SIG-M5 treated with dmso at 0.1 percent for 504 hours (cell line): Measurements from ENCODE around the gene CITED2.
A peak's percentile ranks its signal among the peaks of the same experiment; 100 is the strongest.

Experiments used
- DNase-seq: peaks from one replicate; lab custom pipeline; 2025; ENCODE audit not compliant: unreplicated experiment; lab: John Stamatoyannopoulos, UW

CITED2 gene

GRCh38 chr6:139386404-139386803 lies 12.0 kb upstream of the CITED2 start:
- no peak for DNase-seq

- no peak for DNase-seq
Measured at GRCh38 chr6:139381216-139381865, 6.9 kb upstream of the CITED2 start.

DNA sequence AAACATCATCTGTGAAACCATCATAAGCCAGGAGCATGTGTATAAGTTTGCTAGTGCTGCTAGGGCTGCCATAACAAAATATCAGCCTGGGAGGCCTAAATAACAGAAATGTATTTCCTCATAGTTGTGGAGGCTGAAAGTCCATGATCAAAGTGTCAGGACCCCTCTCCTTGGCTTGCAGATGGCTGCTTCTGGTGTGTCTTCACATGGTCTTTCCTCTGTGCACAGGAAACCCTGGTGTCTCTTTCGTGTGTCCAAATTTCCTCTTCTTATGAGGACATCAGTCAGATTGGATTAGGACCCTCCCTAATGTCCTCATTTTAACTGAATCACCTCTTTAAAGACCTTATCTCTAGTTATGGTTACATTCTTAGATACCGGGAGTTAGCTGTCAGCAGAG lies 6.2 kb upstream of the CITED2 start:
- DNase-seq: no peak

DNA sequence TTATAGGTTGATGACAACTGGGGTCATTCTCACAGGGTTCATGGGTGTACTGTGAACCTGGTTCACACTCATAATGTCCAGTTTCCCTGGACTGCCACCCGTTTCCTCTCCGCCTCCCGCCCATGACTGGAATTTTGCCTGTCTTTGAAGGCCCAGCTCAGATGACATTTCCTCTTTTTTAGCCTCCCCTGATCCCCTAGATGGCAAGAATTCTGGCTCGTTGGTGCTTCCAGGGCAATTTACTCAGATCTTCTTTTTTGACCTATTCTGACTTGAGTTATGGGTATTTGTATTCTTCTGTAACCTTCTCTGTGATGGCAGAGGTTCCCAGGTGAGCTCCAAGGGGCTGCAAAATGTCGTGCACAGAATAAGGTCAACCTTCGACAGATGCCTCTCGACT lies 5.7 kb upstream of the CITED2 start:
- DNase-seq: no peak

- peak; percentile 55 for DNase-seq
Measured at GRCh38 chr6:139378882-139379341, 4.5 kb upstream of the CITED2 start.

DNA sequence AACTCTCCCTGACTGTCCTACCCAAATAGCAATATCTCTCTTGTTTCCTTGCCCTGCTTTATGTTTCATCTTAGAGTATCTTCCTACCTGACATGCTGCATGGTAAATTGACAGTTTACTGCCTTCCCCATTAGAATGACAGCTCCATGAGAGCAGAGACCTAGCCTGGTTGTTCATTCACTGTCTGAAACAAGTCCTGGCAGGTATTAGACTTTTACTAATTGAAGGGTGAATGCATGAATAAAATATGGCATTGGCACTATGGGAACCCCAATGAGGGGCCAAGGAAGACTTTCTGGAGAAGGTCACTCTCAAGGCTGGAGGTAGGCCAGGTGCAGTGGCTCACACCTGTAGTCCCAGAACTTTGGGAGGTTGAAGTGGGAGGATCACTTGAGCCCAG lies 3.8 kb upstream of the CITED2 start:
- no peak for DNase-seq

GRCh38 chr6:139376604-139377218 lies 2.3 kb upstream of the CITED2 start:
- DNase-seq: peak; percentile 40

- DNase-seq: peak; percentile 68
Measured at GRCh38 chr6:139376017-139376330, 1.5 kb upstream of the CITED2 start.

GRCh38 chr6:139375226-139376016 lies 973 bp upstream of the CITED2 start:
- peak; percentile 97 for DNase-seq

GRCh38 chr6:139373928-139374356 lies 506 bp downstream of the CITED2 start:
- peak; percentile 75 for DNase-seq

DNA sequence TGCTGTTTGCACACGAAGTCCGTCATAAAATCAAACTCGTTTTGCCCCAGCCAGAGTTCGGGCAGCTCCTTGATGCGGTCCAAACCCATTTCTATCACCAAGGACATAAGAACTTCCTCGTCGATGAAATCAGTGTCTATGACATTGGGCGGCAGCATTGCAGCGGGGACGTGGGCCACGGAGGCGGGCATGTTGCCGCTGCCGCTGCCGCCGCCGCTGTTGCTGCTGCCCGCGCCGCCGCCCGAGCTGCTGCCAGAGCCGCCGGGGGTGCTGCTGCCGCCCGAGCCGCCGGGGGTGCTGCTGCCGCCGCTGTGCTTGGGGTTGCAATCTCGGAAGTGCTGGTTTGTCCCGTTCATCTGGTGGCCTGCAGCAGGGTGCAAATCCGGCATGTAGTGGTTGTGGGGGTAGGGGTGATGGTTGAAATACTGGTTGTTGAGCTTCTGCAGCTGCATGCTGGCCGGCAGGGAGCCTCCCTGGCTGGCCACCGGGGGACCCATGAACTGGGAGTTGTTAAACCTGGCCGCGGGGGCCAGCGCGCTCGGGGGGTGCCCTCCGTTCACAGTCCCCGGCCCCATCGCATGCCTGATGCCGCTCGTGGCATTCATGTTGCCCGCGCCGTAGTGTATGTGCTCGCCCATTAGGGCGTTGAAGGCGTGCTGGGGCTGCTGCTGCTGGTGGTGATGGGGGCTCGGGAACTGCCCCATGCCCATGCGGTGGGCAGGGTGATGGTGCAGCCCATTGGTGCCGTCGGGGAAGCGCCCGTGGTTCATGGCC lies 1.1 kb downstream of the CITED2 start:
- DNase-seq: peak; percentile 62

DNA sequence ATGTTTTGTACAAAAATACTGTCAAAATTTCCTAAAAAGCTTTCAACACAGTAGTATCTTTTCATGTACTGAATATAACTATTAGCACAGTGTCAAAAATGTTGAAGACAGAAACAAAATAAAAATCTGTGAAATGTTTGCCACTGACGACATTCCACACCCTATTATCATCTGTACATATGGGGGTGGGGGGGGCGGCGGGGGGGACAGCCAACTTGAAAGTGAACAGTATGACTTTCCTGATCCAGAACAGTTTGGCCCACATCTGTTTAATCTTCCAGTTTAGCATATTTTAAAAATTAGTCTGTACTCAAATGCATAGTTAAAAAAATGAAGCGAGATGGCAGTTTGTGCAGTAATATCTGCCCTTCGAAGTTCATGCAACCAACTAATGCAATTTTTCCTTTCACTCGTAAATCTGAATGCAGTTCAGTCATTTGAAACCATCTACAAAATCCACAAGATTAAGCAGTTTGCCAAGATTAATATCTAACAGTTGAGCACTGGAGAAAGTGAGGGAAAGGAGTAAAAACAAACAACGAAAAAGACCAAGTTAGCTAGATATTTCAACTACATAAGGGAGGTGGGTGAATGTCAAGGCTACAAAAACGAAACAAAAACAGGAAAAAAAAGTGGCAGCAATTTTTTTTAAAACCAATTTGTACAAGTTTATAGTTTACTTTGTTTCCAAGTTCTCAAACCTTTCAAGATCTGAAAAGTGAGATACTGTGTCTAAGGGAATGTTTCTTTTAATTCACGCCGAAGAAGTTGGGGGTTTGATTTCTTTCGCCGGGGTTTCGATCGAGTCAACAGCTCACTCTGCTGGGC lies 1.9 kb downstream of the CITED2 start:
- DNase-seq: no peak

DNA sequence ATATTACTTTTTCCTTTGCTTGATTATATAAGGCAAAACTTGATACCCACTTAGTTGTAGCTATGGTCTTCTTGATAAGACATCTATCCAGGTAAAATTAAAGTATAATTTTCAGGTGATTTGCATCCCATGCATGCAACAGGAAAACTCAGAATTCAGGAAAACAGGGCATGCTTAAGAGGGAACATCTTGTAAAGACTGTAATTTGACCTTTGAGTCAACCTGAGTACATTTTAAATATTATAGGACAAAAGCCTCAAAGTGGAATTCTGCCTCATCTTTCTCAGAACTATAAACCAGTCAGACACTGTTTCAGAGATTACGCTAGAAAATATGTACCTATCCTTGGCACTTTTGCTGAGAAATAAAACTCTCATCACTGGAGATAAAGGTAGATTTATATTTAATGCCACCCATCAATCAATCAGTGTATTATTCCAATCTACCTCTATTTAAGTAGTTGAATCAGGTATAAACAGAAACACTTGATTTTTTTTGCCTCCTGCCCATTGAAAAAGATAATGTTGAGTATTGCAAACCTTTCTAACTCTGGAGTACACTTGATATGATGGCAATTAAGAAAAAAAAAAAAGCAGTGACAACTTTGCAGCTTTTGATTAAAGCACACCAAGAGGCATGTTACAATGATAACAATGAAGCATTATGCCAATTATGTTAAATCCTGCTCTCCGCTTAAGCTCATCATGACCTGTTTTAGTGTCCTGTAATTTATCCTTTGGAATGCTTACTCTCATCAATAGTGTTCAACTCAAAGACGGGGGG lies 2.8 kb downstream of the CITED2 start:
- no peak for DNase-seq

DNA sequence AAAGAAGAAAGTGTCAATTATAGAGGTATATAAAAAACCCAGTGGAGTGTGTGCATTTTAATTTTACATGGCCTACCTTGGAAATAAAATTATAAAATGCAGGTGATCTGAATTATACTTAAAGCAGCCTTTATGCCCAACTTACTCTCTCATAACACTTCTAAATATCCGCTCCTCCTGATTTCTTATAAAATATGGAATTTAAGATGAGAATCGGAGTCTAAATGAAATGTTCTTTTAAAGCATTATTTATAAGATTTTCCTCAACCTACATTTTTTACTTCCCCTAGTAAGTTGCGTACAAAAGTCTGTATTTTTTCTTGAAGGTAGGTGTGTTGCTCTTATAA lies 3.5 kb downstream of the CITED2 start:
- no peak for DNase-seq

GRCh38 chr6:139370283-139370998 lies 4.0 kb downstream of the CITED2 start:
- peak; percentile 81 for DNase-seq

GRCh38 chr6:139369568-139370282 lies 4.7 kb downstream of the CITED2 start:
- DNase-seq: peak; percentile 86

- DNase-seq: no peak
Measured at GRCh38 chr6:139369068-139369467, 5.4 kb downstream of the CITED2 start.

DNA sequence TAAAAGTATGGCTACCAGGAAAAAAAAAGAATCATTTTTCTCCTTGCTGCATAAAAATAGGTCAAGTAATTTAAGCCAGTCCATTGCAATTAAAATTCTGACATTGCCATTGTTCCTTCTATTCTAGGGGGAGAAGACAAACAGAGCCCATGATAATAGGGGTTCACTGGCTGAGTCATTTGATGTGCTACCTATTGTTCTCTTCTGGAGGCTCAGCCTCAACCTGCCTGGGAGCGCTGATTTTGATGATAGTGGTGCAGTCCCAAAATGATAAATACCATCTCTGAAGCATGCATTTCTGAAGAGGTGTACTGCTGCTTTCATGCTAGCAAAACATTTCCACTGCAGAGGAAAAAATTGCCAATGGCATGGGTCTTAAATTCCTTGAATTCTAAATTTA lies 5.8 kb downstream of the CITED2 start:
- DNase-seq: no peak
